ENCODE measurements around the gene CRHR1.

Gene CRHR1

DNA sequence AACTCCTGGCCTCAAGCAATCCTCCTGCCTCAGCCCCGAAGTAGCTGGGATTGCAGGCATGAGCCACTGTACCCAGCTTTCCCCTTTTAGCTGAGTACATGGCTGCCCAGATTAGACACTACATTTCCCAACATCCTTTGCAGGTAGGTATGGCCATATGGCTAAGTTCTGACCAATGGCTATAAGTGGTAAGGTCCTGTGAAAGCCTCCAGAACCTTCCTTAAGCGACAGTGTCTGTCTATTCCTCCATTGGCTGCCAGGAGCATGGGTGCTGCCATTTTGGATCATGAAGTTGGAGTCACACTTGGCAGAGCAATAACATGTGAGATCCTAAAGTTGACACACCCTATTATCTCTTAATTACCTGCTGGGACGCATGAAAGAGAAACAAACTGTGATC is 24.4 kb upstream of the CRHR1 start:
- DNase-seq (ENCODE audit: low read depth): no peak

GRCh38 chr17:45761957-45762565 is 22.1 kb upstream of the CRHR1 start:
- DNase-seq (ENCODE audit: low read depth): no peak

GRCh38 chr17:45763182-45763581 is 20.9 kb upstream of the CRHR1 start:
- no peak for DNase-seq (ENCODE audit: low read depth)

GRCh38 chr17:45764479-45764878 is 19.6 kb upstream of the CRHR1 start:
- DNase-seq (ENCODE audit: low read depth): no peak

GRCh38 chr17:45768000-45768399 is 16.1 kb upstream of the CRHR1 start:
- no peak for DNase-seq (ENCODE audit: low read depth)

DNA sequence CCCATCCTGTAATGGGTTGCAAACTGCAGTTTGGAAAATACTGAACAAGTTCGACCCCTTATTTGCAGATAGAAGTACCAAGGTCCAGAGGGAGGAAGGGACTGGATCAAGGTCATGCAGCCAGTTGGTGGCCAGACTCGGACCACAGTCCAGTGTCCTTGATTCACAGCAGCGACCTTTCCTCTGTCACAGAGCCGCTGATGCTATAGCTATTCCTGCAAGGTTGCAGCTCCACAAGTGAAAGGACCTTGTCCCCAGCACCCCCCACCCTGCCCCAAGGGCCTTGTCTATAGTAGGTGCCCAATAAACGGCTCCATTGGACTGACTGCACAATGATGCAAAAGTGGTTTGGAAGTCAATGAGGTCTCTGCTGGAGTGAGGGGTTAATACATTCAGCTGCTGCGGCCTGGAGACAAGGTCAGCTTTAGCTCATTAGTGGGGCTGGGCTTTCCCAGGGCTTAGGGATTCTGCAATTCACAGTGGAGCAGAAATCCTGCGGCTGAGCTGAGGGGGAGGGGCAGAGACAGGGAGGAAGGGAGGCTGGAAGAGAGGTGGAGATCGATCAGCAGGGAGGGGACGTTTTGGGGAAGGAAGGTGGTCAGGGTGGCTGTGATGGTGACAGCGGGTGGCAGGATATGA is 13.4 kb upstream of the CRHR1 start:
- no peak for DNase-seq (ENCODE audit: low read depth)

- no peak for DNase-seq (ENCODE audit: low read depth)
These were observed 12.7 kb upstream of the CRHR1 start for GRCh38 chr17:45771271-45771959.

DNA sequence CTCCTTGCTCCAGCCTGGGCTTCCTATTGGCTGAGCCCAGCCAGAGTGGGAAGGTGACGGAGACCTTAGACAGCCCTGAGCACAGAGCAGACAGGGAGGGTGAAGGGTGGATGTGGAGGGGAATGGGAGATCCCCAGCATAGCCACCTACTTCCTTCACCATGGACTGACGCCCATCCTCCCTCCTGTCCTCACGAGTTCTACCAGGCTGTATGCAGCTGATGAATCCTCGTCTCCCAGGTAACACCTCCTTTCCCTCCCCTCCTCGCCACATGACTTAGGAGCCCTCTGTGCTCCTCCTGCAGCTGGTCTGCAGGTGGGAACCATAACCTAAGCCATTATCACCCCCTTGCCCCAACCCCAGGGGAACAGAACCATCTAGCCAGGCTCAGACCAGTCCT is 9.0 kb upstream of the CRHR1 start:
- no peak for DNase-seq (ENCODE audit: low read depth)

- no peak for DNase-seq (ENCODE audit: low read depth)
These were observed 8.5 kb upstream of the CRHR1 start for GRCh38 chr17:45775576-45776011.

- no peak for DNase-seq (ENCODE audit: low read depth)
These were observed 7.2 kb upstream of the CRHR1 start for GRCh38 chr17:45776896-45777295.

DNA sequence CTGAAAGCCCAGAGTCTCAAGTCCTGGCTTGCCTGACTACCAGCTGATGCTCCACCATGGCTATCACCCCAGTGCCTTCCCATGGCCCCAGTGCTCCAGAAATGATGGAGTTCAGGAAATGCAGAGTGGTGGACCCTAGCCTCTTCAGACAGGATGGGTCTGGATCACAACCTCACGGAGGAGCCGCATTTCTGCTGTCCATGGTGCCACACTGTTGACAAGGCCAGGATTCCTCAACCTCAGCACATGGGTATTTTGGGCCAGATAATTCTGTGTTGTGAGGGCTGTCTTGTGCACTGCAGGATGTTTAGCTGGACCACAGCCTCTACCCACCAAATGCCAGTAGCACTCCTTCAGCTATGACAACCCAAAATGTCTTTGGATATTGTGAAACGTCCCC is 6.7 kb upstream of the CRHR1 start:
- DNase-seq (ENCODE audit: low read depth): no peak

- DNase-seq (ENCODE audit: low read depth): no peak
These were observed 3.2 kb upstream of the CRHR1 start for GRCh38 chr17:45780921-45781320.

- peak; percentile 29 for DNase-seq (ENCODE audit: low read depth)
These were observed 1.1 kb upstream of the CRHR1 start for GRCh38 chr17:45782889-45783592.

DNA sequence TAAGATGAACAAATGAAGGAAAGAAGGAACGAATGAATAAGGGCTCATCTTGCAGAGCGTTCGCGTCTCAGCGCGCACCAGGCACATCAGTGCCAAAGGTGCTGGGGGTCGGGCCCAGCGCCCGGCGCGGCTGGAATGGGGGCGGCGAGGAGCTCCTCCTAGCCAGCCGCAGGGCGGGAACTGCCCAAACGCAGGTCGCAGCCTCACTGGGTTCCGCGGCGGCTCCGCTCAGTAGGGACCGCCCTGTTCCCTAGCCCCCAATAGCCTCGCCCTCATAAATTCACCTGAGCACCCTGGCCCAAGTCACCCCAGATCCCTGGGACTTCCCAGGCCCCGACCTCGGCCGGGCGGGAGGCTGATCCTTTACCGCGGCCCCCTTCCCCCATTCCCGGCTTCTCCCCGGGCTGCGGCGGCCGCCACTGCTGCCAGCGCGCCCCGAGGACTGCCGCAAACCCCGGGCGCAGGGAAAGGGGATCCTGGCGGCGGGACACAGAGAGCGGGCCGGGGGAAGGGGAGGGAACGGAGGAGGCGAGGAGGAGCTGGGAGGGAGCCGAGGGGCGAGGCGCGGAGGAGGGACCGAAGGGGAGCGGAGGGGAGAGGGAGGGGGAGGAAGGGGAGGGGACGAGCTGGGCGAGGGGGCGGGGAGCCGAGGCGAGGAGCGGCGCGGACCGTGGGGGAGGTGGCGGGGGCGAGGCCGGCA is 377 bp upstream of the CRHR1 start:
- no peak for DNase-seq (ENCODE audit: low read depth)

DNA sequence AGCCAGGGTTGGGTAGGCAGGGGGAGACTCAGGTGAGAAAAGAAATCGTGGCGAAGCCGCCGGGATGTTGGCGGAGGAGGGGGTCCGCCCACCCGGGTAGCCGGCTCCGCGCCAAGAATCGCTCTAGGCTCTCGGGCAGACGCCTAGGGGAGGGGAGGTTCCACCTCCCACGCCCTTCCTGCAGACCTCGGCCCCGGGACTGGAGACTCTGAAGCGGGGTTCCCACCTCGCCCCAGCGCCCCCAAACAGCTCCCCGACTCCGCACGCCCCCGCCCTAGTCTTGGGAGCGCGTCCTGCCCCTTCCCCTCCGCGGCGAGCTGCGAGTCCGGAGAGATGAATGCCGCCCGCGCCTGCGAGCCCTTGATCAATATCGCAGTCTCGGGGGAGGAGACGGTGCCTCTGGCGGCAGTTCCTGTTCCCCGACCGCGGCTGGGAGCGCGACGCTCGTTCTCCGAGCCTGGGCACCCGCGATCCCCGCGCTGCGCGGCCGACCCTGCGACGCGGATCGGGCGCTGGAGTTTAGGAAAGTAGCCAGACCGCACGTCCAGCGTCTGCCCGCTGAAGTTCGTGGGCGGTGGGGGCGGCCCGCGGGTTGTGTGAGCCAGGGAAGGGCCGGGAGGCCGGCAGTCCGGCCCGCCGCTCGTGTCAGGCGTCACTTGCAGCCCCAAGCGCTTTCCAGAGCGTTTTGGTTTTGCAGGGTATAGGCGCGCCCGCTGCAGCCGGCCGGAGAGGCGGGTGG is 790 bp downstream of the CRHR1 start:
- no peak for DNase-seq (ENCODE audit: low read depth)

- no peak for DNase-seq (ENCODE audit: low read depth)
These were observed 1.5 kb downstream of the CRHR1 start for GRCh38 chr17:45785480-45786193.

GRCh38 chr17:45786349-45786748 is 2.2 kb downstream of the CRHR1 start:
- DNase-seq (ENCODE audit: low read depth): no peak

- no peak for DNase-seq (ENCODE audit: low read depth)
These were observed 2.9 kb downstream of the CRHR1 start for GRCh38 chr17:45787044-45787443.

GRCh38 chr17:45787656-45788055 is 3.5 kb downstream of the CRHR1 start:
- DNase-seq (ENCODE audit: low read depth): no peak

- DNase-seq (ENCODE audit: low read depth): no peak
These were observed 3.9 kb downstream of the CRHR1 start for GRCh38 chr17:45788057-45788456.

DNA sequence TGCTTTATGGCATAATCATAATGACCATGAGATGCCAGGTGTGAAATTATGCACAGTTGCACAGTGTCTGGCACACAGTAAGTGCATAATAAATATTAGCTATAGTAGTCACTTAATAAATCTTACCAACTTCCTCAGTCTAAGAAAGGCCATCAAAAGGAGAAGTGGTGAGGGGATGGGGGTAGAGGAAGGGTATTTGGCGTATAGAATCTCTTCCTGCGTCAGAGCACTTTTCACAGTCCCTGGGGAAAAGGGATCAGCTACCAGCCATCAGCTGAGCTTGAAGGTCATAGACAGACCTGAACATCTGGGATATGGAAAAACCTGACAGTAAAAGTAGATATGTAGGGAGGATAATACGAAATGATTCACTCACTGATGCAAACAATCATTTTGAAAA is 5.8 kb downstream of the CRHR1 start:
- no peak for DNase-seq (ENCODE audit: low read depth)
